ENCODE measurements around the gene CERT1.
"Not testable (repeated sequence)": the region's sequence is repeated elsewhere in the genome, so short reads cannot be mapped to it uniquely, and the experiment has no call there.

The CERT1 gene

GRCh38 chr5:75538211-75538610 lies 26.8 kb upstream of the CERT1 start:
- Histone ChIP-seq H3K27me3 (ENCODE audit: insufficient read depth, low read depth, severe bottlenecking) (no peaks in the 10 kb centered on the region), H3K9me3 (ENCODE audit: severe bottlenecking) (peaks cover 3% of the 10 kb centered on the region), H3K4me3 (ENCODE audit: low read depth, low read length) (no peak overlapping the region), H3K27ac (no peak overlapping the region), H3K36me3 (no peaks in the 10 kb centered on the region; the same call in 1 of the 2 replicates)
- TF ChIP-seq CTCF (IDR thresholded peaks at IDR 0.05; ENCODE audit: low read depth, low read length) = no peak
- DNase-seq = no peak

- DNase-seq = no peak
- Histone ChIP-seq H3K4me3 (ENCODE audit: low read depth, low read length) (no peak overlapping the region), H3K9me3 (ENCODE audit: severe bottlenecking) (peaks cover 5% of the 10 kb centered on the region), H3K27ac (no peak overlapping the region), H3K36me3 (no peaks in the 10 kb centered on the region; the same call in 1 of the 2 replicates), H3K27me3 (ENCODE audit: insufficient read depth, low read depth, severe bottlenecking) (no peaks in the 10 kb centered on the region)
- no peak for TF ChIP-seq CTCF (IDR thresholded peaks at IDR 0.05; ENCODE audit: low read depth, low read length)
These were observed 25.4 kb upstream of the CERT1 start for GRCh38 chr5:75536694-75537360.

- Histone ChIP-seq H3K4me3 (ENCODE audit: low read depth, low read length) (no peak overlapping the region), H3K27me3 (ENCODE audit: insufficient read depth, low read depth, severe bottlenecking) (no peaks in the 10 kb centered on the region), H3K9me3 (ENCODE audit: severe bottlenecking) (peaks cover 5% of the 10 kb centered on the region), H3K27ac (no peak overlapping the region), H3K36me3 (no peaks in the 10 kb centered on the region; the same call in 1 of the 2 replicates)
- no peak for DNase-seq
- no peak for TF ChIP-seq CTCF (IDR thresholded peaks at IDR 0.05; ENCODE audit: low read depth, low read length)
These were observed 24.7 kb upstream of the CERT1 start for GRCh38 chr5:75536147-75536546.

- Histone ChIP-seq H3K36me3 (no peaks in the 10 kb centered on the region; the same call in 1 of the 2 replicates), H3K9me3 (ENCODE audit: severe bottlenecking) (peaks cover 5% of the 10 kb centered on the region)
- no peak for DNase-seq
These were observed 23.3 kb upstream of the CERT1 start for GRCh38 chr5:75534734-75535133.

GRCh38 chr5:75533716-75534115 lies 22.3 kb upstream of the CERT1 start:
- H3K4me3 ChIP-seq (ENCODE audit: low read depth, low read length); H3K27ac ChIP-seq; H3K9me3 ChIP-seq (ENCODE audit: severe bottlenecking); H3K27me3 ChIP-seq (ENCODE audit: insufficient read depth, low read depth, severe bottlenecking); DNase-seq; H3K36me3 ChIP-seq: not testable (repeated sequence)

More at GRCh38 chr5:75534734-75535133, 23.3 kb upstream of the CERT1 start:
- Histone ChIP-seq H3K4me3 (ENCODE audit: low read depth, low read length) (no peak overlapping the region), H3K27ac (no peak overlapping the region), H3K27me3 (ENCODE audit: insufficient read depth, low read depth, severe bottlenecking) (no peaks in the 10 kb centered on the region)
- TF ChIP-seq CTCF (IDR thresholded peaks at IDR 0.05; ENCODE audit: low read depth, low read length) = no peak

- DNase-seq = no peak
- H3K27ac ChIP-seq = no peak overlapping the region
- H3K36me3 ChIP-seq = no peaks in the 10 kb centered on the region
- H3K27me3 ChIP-seq (ENCODE audit: insufficient read depth, low read depth, severe bottlenecking) = no peaks in the 10 kb centered on the region
- TF ChIP-seq CTCF (IDR thresholded peaks at IDR 0.05; ENCODE audit: low read depth, low read length) = no peak
- peaks cover 5% of the 10 kb centered on the region for H3K9me3 ChIP-seq (ENCODE audit: severe bottlenecking)
- no peak overlapping the region for H3K4me3 ChIP-seq (ENCODE audit: low read depth, low read length)
These were observed 20.8 kb upstream of the CERT1 start for GRCh38 chr5:75532190-75532589.
